GM19397 (cell line): ENCODE measurements around the gene OR1F1.
"Not testable (repeated sequence)": the region's sequence is repeated elsewhere in the genome, so short reads cannot be mapped to it uniquely, and the experiment has no call there.

Experiments
- ATAC-seq: cut with Tn5 transposase; IDR thresholded peaks from one replicate; pipeline ENCODE4 v1.9.1; 2021; ENCODE audit warnings: mild to moderate bottlenecking, moderate library complexity; ENCODE audit not compliant: unreplicated experiment

OR1F1 gene

DNA sequence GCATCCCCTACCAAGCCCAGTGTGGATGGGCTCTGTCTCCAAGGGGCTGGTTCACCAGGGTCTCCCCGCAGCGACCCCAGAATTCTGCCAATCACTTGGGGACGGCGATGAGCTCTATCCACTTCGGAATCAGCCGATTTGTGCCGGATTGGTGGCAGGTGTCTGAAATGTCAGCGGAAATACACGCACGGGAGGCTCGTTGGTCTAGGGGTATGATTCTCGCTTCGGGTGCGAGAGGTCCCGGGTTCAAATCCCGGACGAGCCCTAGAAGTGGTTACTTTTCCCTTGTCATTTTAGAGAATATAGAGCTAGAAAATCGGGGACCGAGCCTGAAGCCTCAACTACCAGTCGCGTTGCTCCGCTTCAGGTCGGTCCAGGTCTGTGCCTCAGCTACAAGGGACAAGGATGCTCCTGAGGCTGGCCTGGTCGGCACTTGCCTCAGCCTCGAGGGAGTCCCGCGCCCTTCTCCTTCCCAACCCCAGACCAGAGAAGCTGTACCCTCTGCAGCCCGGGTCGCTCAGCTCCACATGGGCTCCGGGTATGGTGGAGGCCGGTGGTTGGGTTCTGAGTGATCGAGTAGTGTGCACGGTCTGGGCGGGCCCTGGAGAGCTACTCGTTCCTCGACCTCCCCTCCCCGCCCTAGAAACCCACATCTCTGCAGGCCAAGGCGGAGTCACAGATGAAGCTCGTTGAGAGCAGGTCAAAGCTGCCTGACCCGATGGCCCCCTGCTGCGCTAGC lies 16.0 kb upstream of the OR1F1 start:
- ATAC-seq: no peak

DNA sequence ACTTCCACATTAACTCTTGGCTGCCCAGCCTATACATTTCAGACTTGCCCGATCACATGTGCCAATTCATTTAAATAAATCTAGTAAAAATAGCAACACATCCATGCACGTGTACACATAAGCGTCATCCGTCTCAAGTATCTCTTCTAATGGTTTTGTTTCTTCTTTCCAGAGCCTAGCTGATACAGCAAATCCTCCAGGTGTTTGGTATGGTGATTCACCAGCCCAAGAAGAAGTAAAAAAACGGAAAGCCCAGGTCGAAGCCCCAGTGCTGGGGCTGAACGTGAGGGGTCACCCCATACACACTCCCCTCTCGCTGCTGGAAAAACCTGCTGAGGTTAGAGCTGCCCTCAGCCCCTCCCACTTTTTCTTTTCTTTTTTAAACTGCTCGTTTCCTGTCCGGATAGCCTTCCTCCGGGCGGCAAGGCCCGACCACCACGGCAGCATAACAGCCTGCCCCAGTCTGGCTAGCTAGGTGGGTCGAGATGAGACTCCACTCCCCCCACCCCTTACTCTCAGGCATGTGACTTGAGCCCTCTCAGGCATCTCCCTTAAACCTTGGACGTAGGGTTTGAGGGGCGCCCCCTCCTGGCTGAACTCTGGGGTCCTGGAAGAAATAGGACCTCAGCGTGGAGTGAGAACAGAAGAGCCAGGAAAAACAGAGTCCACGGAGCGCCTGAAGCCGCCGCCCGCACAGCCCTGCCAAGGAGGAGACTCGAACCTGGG lies 13.9 kb upstream of the OR1F1 start:
- no peak for ATAC-seq

DNA sequence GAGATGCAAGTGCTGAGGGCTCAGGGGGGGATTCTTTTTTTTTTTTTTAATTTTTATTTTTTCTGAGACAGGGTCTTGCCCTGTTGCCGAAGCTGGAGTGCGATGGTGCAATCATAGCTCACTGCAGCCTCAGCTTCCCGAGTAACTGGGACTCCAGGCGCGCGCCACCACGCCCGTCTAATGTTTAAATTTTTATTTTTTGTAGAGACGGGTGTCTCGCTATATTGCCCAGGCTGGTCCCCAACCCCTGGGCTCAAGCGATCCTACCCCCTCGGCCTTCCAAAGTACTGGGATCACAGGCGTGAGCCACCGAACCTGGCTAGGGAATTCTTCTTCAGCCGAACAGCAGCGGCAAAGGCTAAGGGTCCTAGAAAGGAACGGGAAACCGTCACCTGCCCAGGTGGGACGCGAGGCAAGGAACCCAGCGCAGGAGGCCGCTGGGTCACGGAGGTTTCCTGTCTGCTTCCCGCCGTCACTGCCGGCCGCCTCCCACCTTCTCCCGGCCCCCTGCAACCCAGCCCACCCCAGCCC lies 13.3 kb upstream of the OR1F1 start:
- no peak for ATAC-seq

DNA sequence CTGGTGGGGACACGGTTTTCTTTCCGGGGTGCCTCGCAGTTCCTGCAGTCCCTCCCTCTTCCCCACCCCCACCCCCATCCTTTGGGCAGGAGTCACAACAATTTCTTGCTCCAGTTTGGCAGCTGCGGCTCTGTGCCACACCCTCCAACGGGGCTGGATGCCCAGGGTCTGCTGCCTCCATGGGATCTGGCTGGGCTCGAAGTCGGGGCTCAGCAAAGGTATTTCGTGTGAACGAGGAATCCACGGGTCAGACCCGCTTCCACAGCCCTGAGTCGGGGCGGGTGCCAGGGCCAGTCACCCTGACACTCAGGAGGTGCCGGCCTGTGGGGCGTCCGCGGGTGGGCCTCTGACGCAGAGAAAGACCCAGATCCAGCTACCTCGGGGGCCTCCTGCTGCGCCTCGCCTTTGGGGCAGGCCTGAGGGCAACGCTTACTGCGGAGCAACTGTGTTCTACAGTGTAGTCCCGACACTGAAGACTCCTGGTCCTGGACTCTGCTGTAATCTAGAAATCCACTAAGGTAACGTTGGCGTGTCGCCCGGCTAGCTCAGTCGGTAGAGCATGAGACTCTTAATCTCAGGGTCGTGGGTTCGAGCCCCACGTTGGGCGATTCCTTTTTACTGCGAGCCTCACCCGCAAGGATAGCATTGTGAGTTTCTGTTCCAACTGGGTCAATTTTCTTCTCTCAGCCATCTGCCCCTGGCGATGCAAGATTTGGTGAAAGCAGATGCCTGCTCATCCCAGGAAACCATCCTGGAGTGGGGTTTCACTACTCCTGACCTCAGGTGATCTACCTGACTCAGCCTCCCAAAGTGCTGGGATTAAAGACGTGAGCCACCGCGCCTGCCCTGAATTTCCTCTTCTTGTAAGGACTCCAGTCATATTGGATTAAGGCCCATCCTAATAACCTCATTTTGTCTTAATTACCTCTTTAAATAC lies 12.6 kb upstream of the OR1F1 start:
- ATAC-seq: no peak

DNA sequence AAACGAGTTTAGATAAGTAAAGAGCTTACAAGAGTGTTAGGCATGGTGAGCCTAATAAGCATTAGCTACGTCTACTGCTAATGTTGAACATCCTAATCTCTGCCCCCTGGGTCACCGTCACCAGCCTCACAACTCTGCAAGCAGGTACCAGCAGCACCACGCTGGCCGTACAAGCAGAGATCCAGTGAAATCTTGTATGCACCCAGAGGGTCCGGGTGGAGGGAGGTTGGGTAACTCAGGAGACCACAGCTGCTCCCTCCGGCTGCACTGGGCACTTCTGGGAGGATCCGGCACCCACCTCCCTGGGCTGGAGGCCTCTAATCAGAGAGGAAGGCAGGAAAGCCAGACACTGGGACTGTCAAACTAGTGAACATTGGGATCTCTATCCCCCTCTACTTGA lies 8.4 kb upstream of the OR1F1 start:
- no peak for ATAC-seq

DNA sequence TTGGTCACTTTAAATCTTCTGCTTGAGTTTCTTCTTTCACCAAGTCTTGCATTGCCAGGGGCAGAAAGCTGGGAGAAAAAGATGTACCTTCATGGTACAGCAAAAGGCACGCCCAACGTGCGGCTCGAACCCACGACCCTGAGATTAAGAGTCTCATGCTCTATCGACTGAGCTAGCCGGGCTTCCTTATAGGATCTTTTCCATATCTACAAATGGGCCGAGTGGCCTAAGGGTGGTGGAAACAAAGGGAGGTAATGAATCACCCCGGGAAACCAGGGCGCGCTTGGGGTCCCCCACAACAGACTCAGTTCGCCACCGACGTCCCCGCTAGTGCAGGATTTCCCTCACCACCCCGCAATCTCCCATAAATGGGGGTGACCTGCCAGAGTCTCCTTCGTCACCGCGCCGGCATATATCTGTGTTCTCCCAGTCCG lies 7.5 kb upstream of the OR1F1 start:
- no peak for ATAC-seq

DNA sequence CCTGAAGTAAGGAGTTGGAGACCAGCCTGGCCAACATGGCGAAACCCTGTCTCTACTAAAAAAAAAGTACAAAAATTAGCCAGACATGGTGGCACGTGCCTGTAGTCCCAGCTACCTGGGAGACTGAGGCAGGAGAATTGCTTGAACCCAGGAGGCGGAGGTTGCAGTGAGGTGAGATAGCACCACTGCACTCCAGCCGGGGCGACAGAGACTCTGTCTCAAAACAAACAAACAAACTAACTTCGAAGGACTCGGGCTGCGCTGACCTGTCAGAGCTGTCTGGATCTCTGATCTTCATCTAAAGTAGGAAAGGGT lies 5.8 kb upstream of the OR1F1 start:
- not testable (repeated sequence) for ATAC-seq

DNA sequence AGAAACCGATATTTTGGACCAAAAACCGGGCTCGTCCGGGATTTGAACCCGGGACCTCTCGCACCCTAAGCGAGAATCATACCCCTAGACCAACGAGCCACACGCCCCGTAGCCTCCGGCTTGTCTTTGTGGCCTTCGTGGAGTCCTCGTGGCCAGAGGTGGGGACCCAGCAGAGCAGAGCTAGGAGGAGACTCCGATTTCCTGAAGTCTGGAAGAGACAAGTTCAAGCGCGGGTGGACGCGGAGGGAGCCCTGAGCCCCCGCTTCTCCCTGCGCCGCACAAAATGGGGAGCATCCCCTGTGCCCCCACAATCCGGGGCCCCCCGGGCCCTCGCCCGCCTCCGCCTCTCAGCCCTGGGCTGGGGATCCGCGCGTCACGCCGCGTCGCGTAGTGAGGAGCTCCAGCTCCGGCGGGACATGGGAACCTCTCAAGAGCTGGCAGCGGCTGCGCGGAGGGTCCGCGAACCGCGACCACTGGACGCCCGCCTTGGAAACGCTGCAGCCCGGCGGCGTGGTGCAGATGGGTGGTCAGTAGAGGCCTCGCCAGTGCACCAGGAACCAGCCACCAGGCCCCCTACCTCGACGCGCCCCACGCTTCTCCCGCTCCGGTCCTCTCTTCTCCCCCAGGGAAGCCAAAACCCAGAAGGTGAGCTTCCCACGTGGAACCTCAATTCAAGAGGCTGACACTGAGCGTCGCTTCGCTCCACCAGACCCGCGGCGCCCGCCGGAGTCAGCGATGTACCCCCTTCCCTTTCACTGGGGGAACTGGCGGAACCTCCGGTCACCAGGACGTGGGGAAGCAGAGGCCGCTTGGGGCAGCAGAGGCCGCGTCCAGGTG lies 5.2 kb upstream of the OR1F1 start:
- no peak for ATAC-seq

DNA sequence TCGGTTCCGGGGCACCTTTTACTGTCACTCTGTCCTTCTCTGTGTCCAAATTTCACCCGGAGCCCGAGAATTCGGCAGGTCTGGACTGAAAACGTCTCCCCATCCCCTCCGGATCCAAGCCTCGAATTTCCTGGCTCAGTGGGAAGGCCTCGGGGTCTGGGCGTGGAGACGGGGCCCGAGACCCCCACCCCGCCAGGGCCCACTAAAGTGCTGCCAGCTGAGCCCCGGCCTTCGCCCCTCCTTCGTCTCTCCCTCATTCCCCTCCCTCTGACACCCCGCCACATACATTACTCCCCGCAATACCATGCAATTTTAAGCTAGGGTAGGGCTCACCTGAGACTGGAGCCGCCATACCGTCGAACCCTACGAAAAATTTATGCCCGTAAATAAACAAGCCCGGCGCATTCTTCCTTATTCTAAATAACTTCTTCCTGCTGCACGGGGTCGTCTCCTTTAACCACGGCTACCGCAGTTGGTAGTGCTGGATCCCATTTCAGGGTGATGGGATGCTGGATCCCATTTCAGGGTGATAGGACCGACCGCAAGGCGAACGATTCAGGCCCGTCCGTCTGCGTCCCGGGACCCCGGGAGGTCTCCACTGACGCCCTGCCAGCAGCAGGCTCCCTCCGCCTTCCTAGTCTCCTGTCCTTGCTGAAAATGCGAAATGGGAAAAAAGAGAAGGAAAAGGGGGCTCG lies 4.4 kb upstream of the OR1F1 start:
- no peak for ATAC-seq

DNA sequence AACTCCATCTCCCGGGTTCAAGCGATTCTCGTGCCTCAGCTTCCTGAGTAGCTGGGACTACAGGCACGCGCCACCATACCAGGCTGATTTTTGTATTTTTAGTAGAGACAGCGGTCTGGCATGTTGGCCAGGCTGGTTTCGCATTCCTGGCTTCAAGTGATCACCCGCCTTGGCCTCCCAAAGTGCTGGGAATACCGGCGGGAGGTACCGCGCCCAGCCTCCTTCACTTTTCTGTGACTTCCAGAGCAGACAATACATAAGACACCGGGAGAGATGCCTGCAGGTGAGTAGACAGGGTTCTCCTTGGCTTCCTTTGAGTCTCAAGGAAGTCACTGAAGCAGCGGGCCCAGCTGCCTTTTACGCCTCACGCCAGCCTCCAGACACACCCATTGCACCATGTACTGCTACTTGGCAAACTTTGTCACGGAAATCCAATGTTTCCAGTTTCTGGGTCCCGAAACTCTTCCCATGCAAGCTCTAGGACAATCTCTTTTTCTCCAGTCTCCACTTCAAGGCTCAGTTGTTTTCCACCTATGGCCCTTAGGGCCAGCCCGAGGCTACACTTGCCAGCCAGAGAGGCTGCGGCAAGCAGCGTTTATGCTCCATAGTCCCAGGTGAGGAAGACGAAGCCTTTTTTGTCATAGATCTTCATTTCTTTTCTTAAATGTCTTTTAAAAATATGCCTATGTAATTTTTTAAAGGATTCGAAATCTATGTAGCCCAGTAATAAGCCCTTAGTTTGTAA lies 886 bp upstream of the OR1F1 start:
- ATAC-seq: no peak

DNA sequence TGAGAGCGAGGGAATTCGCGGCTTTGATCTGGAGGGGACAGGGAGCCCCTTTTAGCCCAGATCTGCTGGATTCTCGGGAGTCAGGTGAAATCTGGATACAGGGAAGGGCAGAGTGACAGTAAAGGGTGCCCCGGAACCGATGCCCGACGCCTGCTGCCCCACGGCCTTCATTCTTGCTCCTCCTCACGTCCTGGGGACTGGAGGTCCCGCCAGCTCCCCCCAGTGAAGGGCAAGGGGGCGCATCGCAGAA lies 596 bp downstream of the OR1F1 start:
- ATAC-seq: no peak

DNA sequence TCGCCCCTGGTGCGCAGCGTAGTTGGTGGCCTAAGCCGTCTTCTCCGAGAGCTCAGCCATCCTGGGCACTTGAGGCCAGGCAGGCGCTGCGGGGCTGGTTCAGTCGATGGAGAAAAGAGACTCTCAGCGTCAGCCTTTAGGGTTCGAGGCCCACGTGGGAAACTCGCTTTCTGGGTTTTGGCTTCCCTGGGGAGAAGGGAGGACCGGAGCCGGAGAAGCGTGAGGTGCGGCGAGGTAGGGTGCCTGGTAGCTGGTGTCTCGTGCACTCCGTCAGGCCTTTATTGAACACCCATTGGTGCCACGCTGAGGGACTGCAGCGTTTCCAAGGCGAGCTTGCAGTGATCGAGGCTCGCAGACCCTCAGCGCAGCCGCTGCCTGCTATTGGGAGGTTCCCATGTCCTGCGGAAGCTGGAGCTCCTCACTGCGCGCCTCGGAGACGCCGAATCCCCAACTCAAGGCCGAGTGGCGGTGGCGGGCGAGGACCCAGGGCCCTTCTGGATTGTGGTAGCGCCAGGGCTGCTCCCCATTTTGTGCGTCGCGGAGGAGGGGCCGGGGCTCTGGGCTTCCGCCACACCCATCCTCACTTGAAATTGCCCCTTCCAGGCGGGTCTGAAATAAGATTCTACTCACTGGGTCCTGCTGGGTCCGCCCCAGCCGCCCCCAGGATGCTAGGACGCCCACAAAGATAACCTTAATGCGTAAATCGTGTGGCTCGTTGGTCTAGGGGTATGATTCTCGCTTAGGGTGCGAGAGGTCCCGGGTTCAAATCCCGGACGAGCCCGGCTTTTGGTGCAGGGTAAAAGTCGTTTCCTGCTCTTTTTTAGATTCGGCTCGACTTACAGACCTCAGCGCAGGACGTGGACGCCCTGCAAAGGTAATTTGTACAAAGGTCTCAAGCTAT lies 1.2 kb downstream of the OR1F1 start:
- no peak for ATAC-seq

DNA sequence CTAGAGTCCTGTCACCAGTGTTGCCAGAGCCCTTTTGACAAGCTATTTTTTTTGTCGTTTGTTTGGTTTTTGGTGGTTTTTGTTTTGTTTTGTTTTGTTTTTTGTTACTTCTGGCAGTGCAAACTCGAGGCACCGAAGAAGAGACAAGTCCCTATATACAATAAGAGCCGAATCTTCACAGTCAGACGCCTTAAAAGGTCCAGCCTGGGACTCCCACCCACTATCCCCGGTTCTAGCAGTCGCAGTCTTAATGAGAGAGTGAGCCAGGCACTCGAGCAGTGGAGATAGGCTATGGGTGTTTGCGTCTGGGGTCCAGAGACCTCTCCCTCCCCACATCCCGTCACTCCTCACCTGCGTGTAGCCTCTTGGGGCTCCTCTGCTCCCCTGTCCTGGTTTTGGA lies 1.9 kb downstream of the OR1F1 start:
- no peak for ATAC-seq

DNA sequence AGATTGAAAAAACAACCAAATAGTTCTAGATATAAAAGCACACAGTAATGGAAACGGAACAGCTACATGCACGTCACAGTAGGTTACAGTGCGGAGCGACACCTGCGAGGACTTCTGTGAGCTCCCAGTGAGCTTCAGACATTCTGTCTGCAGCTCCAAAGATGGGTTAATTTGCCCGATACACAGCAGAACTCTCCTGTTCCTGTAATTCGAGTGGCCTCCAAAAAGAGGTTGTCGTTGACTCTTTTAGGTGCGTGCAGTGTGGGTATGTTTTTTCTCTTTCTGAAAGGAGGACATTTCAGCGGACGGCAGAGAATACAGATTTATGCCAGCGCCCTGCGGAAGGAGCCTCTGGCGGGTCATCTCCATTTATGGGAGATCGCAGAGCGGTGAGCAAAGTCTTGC lies 2.9 kb downstream of the OR1F1 start:
- no peak for ATAC-seq

DNA sequence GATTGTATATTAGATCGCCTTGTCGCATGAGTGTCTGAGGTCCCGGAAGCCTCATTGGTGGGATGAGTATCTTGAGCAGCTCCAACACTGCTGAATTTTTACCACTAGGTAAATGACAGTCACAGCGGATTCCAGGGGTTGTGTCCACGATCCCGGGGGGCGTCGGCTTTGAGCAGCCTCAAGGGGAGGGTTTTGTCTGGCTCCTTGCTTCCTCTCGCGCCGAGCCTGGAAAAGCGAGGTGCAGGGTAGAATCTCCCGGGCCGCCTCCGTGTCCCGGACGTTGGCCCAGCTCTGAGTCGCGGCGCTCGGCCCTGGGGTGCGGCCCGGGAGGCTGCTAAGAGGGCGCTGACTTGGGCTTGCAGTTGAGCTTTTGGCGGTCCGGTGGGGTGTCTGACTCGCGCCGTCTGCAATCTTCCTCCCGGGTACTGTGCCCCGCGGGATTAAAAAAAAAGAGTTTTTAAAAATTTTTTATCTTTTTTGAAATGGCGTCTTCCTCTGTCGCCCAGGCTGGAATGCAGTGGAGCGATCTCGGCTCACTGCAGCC lies 4.5 kb downstream of the OR1F1 start:
- no peak for ATAC-seq

DNA sequence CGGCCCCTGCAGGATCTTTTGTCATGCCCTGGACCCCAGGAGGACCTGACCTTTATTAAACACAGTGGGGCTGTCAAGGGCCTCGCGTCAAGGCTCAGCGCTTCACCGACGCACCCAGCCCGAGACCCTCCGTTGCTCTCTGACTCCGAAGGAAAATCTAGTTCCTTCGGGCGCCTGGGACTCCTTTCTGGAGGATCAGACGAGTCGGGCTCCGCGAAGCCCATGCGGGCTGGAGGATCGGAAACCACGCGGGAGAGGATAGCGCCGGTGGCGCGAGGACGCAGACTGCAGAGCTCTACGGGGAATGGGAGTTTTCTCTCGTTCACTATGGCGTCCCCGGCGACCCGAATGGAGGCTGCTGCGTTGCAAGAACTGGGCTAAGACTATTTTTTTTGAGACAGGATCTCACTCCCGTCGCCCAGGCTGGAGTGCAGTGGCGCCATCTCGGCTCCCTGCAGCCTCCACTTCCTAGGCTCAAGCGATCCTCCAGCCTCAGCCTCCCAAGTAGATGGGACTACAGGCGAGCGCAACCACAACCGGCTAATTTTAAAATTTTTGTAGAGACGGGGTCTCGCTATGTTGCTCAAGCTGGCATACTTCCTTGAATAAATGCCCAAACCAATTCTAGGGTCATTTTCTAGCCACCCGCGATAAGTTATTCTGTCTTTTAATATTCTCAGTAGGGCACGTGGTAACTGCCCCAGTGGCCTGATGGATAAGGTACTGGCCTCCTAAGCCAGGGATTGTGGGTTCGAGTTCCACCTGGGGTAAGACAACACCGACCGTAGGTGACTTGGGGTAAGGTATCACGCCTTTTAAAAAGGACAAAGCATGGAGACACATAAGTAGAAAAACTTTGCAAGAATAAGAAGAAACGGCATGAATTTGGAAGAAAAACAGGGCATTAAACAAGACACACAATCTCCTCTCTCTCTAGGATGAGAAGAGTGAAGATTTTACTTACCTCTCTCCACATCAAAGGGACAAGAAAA lies 5.5 kb downstream of the OR1F1 start:
- no peak for ATAC-seq

DNA sequence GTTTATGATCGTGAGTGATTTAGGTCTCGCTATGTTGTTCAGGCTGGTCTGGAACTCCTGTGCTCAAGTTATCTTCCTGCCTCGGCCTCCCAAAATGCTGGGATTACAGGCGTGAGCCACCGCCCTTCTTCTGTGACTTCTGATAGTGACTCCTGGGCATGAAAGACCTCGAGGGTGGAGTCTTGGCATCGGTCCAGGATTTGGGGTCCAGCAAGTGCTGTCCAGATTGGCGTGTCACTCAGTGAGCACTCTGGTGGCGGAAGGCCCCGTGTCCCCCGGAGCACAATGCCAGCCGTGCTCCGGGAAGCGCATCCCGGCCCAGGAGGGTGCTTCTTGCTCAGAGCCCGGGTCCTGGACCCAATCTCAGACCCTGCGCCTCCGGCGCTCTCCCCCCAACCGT lies 6.8 kb downstream of the OR1F1 start:
- ATAC-seq: no peak
